H9 (cell line): ENCODE data around the gene FAM9C. TPM values are rescaled to one million over a fixed set of nuclear protein-coding genes. Genes with fewer than 3 reads are reported as not detected.

Source experiments
- DNase-seq: peaks from one replicate; pipeline ENCODE4 v3.0.0-alpha.2; 2017
- H2AFZ ChIP-seq: one replicate; pipeline ENCODE4 v1.6.1; 2013; ENCODE audit warnings: mild to moderate bottlenecking, low read length, control low read depth, moderate library complexity
- H2AK5ac ChIP-seq: 2 replicates; pipeline ENCODE4 v1.6.1; 2013; ENCODE audit warnings: low read length, control low read depth, mixed read lengths; ENCODE audit not compliant: insufficient read length
- H2BK120ac ChIP-seq: one replicate; pipeline ENCODE4 v1.6.1; 2013; ENCODE audit warnings: low read depth, mild to moderate bottlenecking, low read length, control low read depth, inconsistent platforms; ENCODE audit not compliant: poor library complexity, severe bottlenecking
- H2BK12ac ChIP-seq: 2 replicates; pipeline ENCODE4 v1.6.1; 2013; ENCODE audit warnings: low read length, control low read depth, mixed read lengths, low read depth; ENCODE audit not compliant: insufficient read length
- H2BK15ac ChIP-seq: 2 replicates; pipeline ENCODE4 v1.6.1; 2013; ENCODE audit warnings: low read depth, low read length, control low read depth
- H2BK20ac ChIP-seq: one replicate; pipeline ENCODE4 v1.6.1; 2013; ENCODE audit warnings: low read depth, mild to moderate bottlenecking, low read length, control low read depth, inconsistent platforms; ENCODE audit not compliant: poor library complexity, severe bottlenecking
- H2BK5ac ChIP-seq: 2 replicates; pipeline ENCODE4 v1.6.1; 2013; ENCODE audit warnings: low read length, control low read depth, mixed read lengths; ENCODE audit not compliant: insufficient read length
- H3K14ac ChIP-seq: 2 replicates; pipeline ENCODE4 v1.6.1; 2013; ENCODE audit warnings: low read length, control low read depth; ENCODE audit not compliant: insufficient read depth
- H3K18ac ChIP-seq: 2 replicates; pipeline ENCODE4 v1.6.1; 2013; ENCODE audit warnings: low read depth, mild to moderate bottlenecking, mixed read lengths, low read length, control low read depth; ENCODE audit not compliant: insufficient read length
- H3K23ac ChIP-seq: 2 replicates; pipeline ENCODE4 v1.6.1; 2013; ENCODE audit warnings: low read length, control low read depth, mixed read lengths, low read depth; ENCODE audit not compliant: insufficient read length
- H3K23me2 ChIP-seq: 2 replicates; pipeline ENCODE4 v1.6.1; 2013; ENCODE audit warnings: low read depth, mild to moderate bottlenecking, mixed read lengths, low read length, control low read depth; ENCODE audit not compliant: insufficient read length, poor library complexity, severe bottlenecking
- H3K27ac ChIP-seq: 2 replicates; pipeline ENCODE4 v1.5.1; 2013; ENCODE audit warnings: low read length, control low read depth, mixed read lengths, low read depth; ENCODE audit not compliant: insufficient read length
- H3K27me3 ChIP-seq: 2 replicates; pipeline ENCODE4 v1.6.1; 2013; ENCODE audit warnings: low read length, control low read depth, inconsistent platforms; ENCODE audit not compliant: insufficient read depth
- H3K4ac ChIP-seq: 2 replicates; pipeline ENCODE4 v1.6.1; 2013; ENCODE audit warnings: low read depth, mild to moderate bottlenecking, control low read depth, inconsistent platforms, low read length, moderate library complexity
- H3K4me1 ChIP-seq: 2 replicates; pipeline ENCODE4 v1.6.1; 2013; ENCODE audit warnings: low read length, control low read depth, inconsistent platforms; ENCODE audit not compliant: insufficient read depth
- H3K4me2 ChIP-seq: 2 replicates; pipeline ENCODE4 v1.6.1; 2013; ENCODE audit warnings: low read length, control low read depth, mixed read lengths; ENCODE audit not compliant: insufficient read length, insufficient read depth
- H3K56ac ChIP-seq: 2 replicates; pipeline ENCODE4 v1.6.1; 2013; ENCODE audit warnings: low read depth, mild to moderate bottlenecking, mixed read lengths, low read length, control low read depth; ENCODE audit not compliant: insufficient read length
- H3K79me1 ChIP-seq: 2 replicates; pipeline ENCODE4 v1.6.1; 2013; ENCODE audit warnings: low read depth, mild to moderate bottlenecking, moderate library complexity, low read length, control low read depth, inconsistent platforms; ENCODE audit not compliant: insufficient read depth, poor library complexity, severe bottlenecking
- H3K79me2 ChIP-seq: 2 replicates; pipeline ENCODE4 v1.6.1; 2013; ENCODE audit warnings: low read length, control low read depth, inconsistent platforms; ENCODE audit not compliant: insufficient read depth
- H3K9ac ChIP-seq: 2 replicates; pipeline ENCODE4 v1.6.1; 2013; ENCODE audit warnings: low read length, control low read depth, mixed read lengths; ENCODE audit not compliant: insufficient read length; ENCODE audit errors: extremely low read depth
- H3K9me3 ChIP-seq: one replicate; pipeline ENCODE4 v1.6.1; 2013; ENCODE audit warnings: low read depth, low read length, inconsistent platforms; ENCODE audit not compliant: control insufficient read depth
- H3T11ph ChIP-seq: one replicate; pipeline ENCODE4 v1.6.1; 2013; ENCODE audit warnings: mild to moderate bottlenecking, low read length, control low read depth, inconsistent platforms
- H4K20me1 ChIP-seq: one replicate; pipeline ENCODE4 v1.6.1; 2013; ENCODE audit not compliant: control insufficient read depth, insufficient read length, insufficient read depth
- H4K5ac ChIP-seq: 2 replicates; pipeline ENCODE4 v1.6.1; 2013; ENCODE audit warnings: low read depth, mild to moderate bottlenecking, mixed read lengths, low read length, control low read depth; ENCODE audit not compliant: insufficient read length
- H4K8ac ChIP-seq: replicated peaks from 2 replicates; pipeline ENCODE4 v1.6.1; 2013; ENCODE audit warnings: low read length, control low read depth, mixed read lengths, low read depth; ENCODE audit not compliant: insufficient read length
- H4K91ac ChIP-seq: 2 replicates; pipeline ENCODE4 v1.6.1; 2013; ENCODE audit warnings: low read depth, mild to moderate bottlenecking, moderate library complexity, mixed read lengths, low read length, control low read depth; ENCODE audit not compliant: insufficient read length
- H3K27ac Mint-ChIP-seq, 3 experiments: 2 replicates in 2 of 3; 3 replicates in 1 of 3; pipeline ENCODE4 v1.8.0; 2020 to 2021; ENCODE audit warnings: mixed read lengths in 3 of 3, mild to moderate bottlenecking in 1 of 3, moderate library complexity in 1 of 3
- H3K27me3 Mint-ChIP-seq: 2 replicates; pipeline ENCODE4 v1.8.0; 2021; ENCODE audit warnings: low read depth, mild to moderate bottlenecking, moderate library complexity, mixed read lengths
- H3K36me3 Mint-ChIP-seq, 3 experiments: 2 replicates in 2 of 3; 3 replicates in 1 of 3; pipeline ENCODE4 v1.8.0; 2020 to 2021; ENCODE audit warnings: low read depth in 3 of 3, mixed read lengths in 3 of 3; ENCODE audit not compliant: insufficient read depth in 1 of 3
- H3K4me1 Mint-ChIP-seq, 2 experiments: 2 replicates each; pipeline ENCODE4 v1.8.0; 2020; ENCODE audit warnings: mixed read lengths in 2 of 2
- H3K4me3 Mint-ChIP-seq, 2 experiments: 2 replicates in 1 of 2; 3 replicates in 1 of 2; pipeline ENCODE4 v1.8.0; 2020 to 2021; ENCODE audit warnings: mild to moderate bottlenecking in 2 of 2, mixed read lengths in 2 of 2, moderate library complexity in 1 of 2
- H3K9me3 Mint-ChIP-seq, 2 experiments: 2 replicates in 1 of 2; 3 replicates in 1 of 2; pipeline ENCODE4 v1.8.0; 2020; ENCODE audit warnings: mild to moderate bottlenecking in 2 of 2, mixed read lengths in 2 of 2, moderate library complexity in 1 of 2
- CTCF ChIP-seq: fragments of 200-600 bp; sonication (generic); conservative IDR thresholded peaks from 3 replicates; pipeline ENCODE4 v1.8.0; 2021; ENCODE audit warnings: antibody characterized with exemption, mild to moderate bottlenecking
- WGBS: extraction: QIAGEN DNeasy Blood & Tissue Kit; methylation state at CpG from one replicate; pipeline ENCODE4 v1.1.7; 2013; ENCODE audit warnings: missing lambda C conversion rate, low lambda C conversion rate, mixed read lengths; ENCODE audit not compliant: insufficient read length; ENCODE audit errors: extremely low coverage; 5-methylcytosine and 5-hydroxymethylcytosine counted together
- total RNA-seq: library from RNA; stranded (reverse); gene quantifications from 2 replicates; pipeline ENCODE4 v1.2.1, GENCODE V29; 2021

Gene FAM9C
- total RNA-seq, 1 experiment from 2014 or later = not detected

- DNase-seq = no peak
- no peak overlapping the region for H3K27ac ChIP-seq
- H3T11ph ChIP-seq = no peak overlapping the region
- H2BK15ac ChIP-seq = no peak overlapping the region
- H2BK20ac ChIP-seq = no peak overlapping the region
- no peak overlapping the region for H4K8ac ChIP-seq
- no peak overlapping the region for H3K56ac ChIP-seq
- H3K79me1 ChIP-seq = no peaks in the 10 kb centered on the region
- no peak overlapping the region for H2BK120ac ChIP-seq
- no peaks in the 10 kb centered on the region for H3K79me2 ChIP-seq
- no CpG with 5 or more reads among the region's 3 CpGs for WGBS
- H3K14ac ChIP-seq = no peak overlapping the region
- H4K5ac ChIP-seq = no peak overlapping the region
- H2BK12ac ChIP-seq = no peak overlapping the region
- peaks cover 12% of the 10 kb centered on the region for H3K9me3 ChIP-seq
- no peak overlapping the region for H3K4ac ChIP-seq
- no peak overlapping the region for H3K18ac ChIP-seq
- H4K91ac ChIP-seq = no peak overlapping the region
- Mint-ChIP-seq H3K4me3 (no peak overlapping the region), H3K9me3 (peaks cover 74 to 83% of the 10 kb centered on the region in 2 experiments), H3K36me3 (peaks cover 20 to 30% (median 25%) of the 10 kb centered on the region in 3 experiments), H3K4me1 (peaks cover 0 to 4% of the 10 kb centered on the region in 2 experiments; a peak in 1 of 4 replicates), H3K27me3 (peaks cover 8% of the 10 kb centered on the region), H3K27ac (no peak overlapping the region)
- no peak overlapping the region for H2AK5ac ChIP-seq
- TF ChIP-seq CTCF = no peak
- H3K23ac ChIP-seq = no peak overlapping the region
- H3K23me2 ChIP-seq = no peaks in the 10 kb centered on the region
- no peak overlapping the region for H2BK5ac ChIP-seq
- no peak overlapping the region for H3K9ac ChIP-seq
- no peak overlapping the region for H2AFZ ChIP-seq
- H3K4me2 ChIP-seq = no peak overlapping the region
- no peaks in the 10 kb centered on the region for H3K27me3 ChIP-seq
- no peaks in the 10 kb centered on the region for H4K20me1 ChIP-seq
- no peaks in the 10 kb centered on the region for H3K4me1 ChIP-seq
Measured at GRCh38 chrX:13059637-13060499, 15.4 kb upstream of the FAM9C start.
